ENCODE results near the gene KPNA2.
"Not testable (repeated sequence)": the region's sequence is repeated elsewhere in the genome, so short reads cannot be mapped to it uniquely, and the experiment has no call there.

KPNA2 gene

GRCh38 chr17:68035523-68036303 lies at the start of gene KPNA2:
Gene KPNA2 (plus strand): TSS chr17:68035735. CDS start chr17:68037133, 1,398 bp downstream.
- peak; percentile 97 for DNase-seq

- no peak for DNase-seq
Measured at GRCh38 chr17:67990909-67991308, 44.6 kb upstream of the KPNA2 start.

GRCh38 chr17:67992548-67993152 lies 42.9 kb upstream of the KPNA2 start:
- peak; percentile 26 for DNase-seq

- peak; percentile 79 for DNase-seq
Measured at GRCh38 chr17:67993153-67993997, 42.2 kb upstream of the KPNA2 start.

- no peak for DNase-seq
Measured at GRCh38 chr17:67993998-67994361, 41.6 kb upstream of the KPNA2 start.

GRCh38 chr17:67994817-67995569 lies 40.5 kb upstream of the KPNA2 start:
- DNase-seq: no peak

GRCh38 chr17:67995570-67996263 lies 39.8 kb upstream of the KPNA2 start:
- no peak for DNase-seq

- DNase-seq: not testable (repeated sequence)
Measured at GRCh38 chr17:67996301-67997171, 39.0 kb upstream of the KPNA2 start, which contains the start of gene C17orf58. Gene C17orf58 (minus strand): TSS chr17:67996469. CDS start chr17:67996198, 271 bp downstream.

GRCh38 chr17:67998466-67998865 lies 37.1 kb upstream of the KPNA2 start:
- DNase-seq: no peak

- no peak for DNase-seq
Measured at GRCh38 chr17:67999291-67999911, 36.1 kb upstream of the KPNA2 start.

GRCh38 chr17:68004201-68004600 lies 31.3 kb upstream of the KPNA2 start:
- DNase-seq: no peak

GRCh38 chr17:68006797-68007196 lies 28.7 kb upstream of the KPNA2 start:
- no peak for DNase-seq

- peak; percentile 62 for DNase-seq
Measured at GRCh38 chr17:68011199-68011665, 24.3 kb upstream of the KPNA2 start.

- DNase-seq: no peak
Measured at GRCh38 chr17:68013385-68013784, 22.1 kb upstream of the KPNA2 start.

- no peak for DNase-seq
Measured at GRCh38 chr17:68015081-68015723, 20.3 kb upstream of the KPNA2 start.

GRCh38 chr17:68016838-68017237 lies 18.7 kb upstream of the KPNA2 start:
- no peak for DNase-seq

- DNase-seq: not testable (repeated sequence)
Measured at GRCh38 chr17:68018493-68018892, 17.0 kb upstream of the KPNA2 start.

GRCh38 chr17:68019336-68019674 lies 16.2 kb upstream of the KPNA2 start:
- DNase-seq: no peak

- peak; percentile 98 for DNase-seq
Measured at GRCh38 chr17:68019675-68020408, 15.7 kb upstream of the KPNA2 start.
